Endothelial cell of umbilical vein (primary cell): ENCODE results near the gene AMZ1.
A peak's percentile ranks its signal among the peaks of the same experiment; 100 is the strongest.

Experiments used
- EZH2 ChIP-seq: IDR thresholded peaks from 2 replicates; pipeline ENCODE4 v1.6.1; 2012; ENCODE audit warnings: borderline replicate concordance, low read depth, mild to moderate bottlenecking, moderate library complexity, low read length, inconsistent platforms; ENCODE audit not compliant: severe bottlenecking
- FOS ChIP-seq: IDR thresholded peaks from 2 replicates; pipeline ENCODE4 v1.6.1; 2011; ENCODE audit warnings: mild to moderate bottlenecking, low read length, moderate library complexity, borderline replicate concordance; ENCODE audit not compliant: insufficient read depth
- GATA2 ChIP-seq: IDR thresholded peaks from 2 replicates; pipeline ENCODE4 v1.7.0; 2011; ENCODE audit warnings: low read depth, mild to moderate bottlenecking, moderate library complexity, mixed read lengths, low read length; ENCODE audit not compliant: insufficient read length, insufficient read depth
- JUN ChIP-seq: IDR thresholded peaks from 2 replicates; pipeline ENCODE4 v1.6.1; 2011; ENCODE audit warnings: borderline replicate concordance, low read depth; ENCODE audit not compliant: insufficient read length, insufficient read depth
- MAX ChIP-seq: IDR thresholded peaks from 2 replicates; pipeline ENCODE4 v1.6.1; 2011; ENCODE audit not compliant: insufficient read depth, insufficient read length
- POLR2A ChIP-seq: IDR thresholded peaks from 2 replicates; pipeline ENCODE4 v1.6.1; 2012; ENCODE audit warnings: low read depth, mild to moderate bottlenecking, control low read depth, low read length
- POLR2AphosphoS5 ChIP-seq: IDR thresholded peaks from 2 replicates; pipeline ENCODE4 v1.6.1; 2012; ENCODE audit warnings: low read depth, mild to moderate bottlenecking, control low read depth, low read length, moderate library complexity; ENCODE audit not compliant: insufficient read depth
- TF ChIP-seq, protein P1 (sequence below), 2 donors: IDR thresholded peaks; 1 replicate in 1 of 2; 2 replicates in 1 of 2; pipeline ENCODE4 v1.5.1; 2011; ENCODE audit warnings: low read length in 2 of 2, mild to moderate bottlenecking in 2 of 2, moderate library complexity in 2 of 2, control low read depth in 1 of 2, inconsistent platforms in 1 of 2, low read depth in 1 of 2; ENCODE audit not compliant: insufficient read depth in 1 of 2; ENCODE audit errors: extremely low read depth in 1 of 2

- TF ChIP-seq EZH2 (no peak), JUN (no peak), POLR2A (no peak), MAX (no peak), POLR2AphosphoS5 (no peak), GATA2 (no peak), FOS (no peak)
- TF ChIP-seq, protein P1, sequence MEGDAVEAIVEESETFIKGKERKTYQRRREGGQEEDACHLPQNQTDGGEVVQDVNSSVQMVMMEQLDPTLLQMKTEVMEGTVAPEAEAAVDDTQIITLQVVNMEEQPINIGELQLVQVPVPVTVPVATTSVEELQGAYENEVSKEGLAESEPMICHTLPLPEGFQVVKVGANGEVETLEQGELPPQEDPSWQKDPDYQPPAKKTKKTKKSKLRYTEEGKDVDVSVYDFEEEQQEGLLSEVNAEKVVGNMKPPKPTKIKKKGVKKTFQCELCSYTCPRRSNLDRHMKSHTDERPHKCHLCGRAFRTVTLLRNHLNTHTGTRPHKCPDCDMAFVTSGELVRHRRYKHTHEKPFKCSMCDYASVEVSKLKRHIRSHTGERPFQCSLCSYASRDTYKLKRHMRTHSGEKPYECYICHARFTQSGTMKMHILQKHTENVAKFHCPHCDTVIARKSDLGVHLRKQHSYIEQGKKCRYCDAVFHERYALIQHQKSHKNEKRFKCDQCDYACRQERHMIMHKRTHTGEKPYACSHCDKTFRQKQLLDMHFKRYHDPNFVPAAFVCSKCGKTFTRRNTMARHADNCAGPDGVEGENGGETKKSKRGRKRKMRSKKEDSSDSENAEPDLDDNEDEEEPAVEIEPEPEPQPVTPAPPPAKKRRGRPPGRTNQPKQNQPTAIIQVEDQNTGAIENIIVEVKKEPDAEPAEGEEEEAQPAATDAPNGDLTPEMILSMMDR (IDR thresholded peaks at IDR 0.05; ENCODE audit: extremely low read depth in 1 of 2, insufficient read depth in 1 of 2, low read depth in 1 of 2, low read length in 2 of 2): peak; percentile 37 to 55
These were observed 31.0 kb downstream of the AMZ1 start for GRCh38 chr7:2719007-2719406.
